ENCODE data around the gene RNF26.

- TF ChIP-seq CTCF (conservative IDR thresholded peaks at IDR 0.05 in 1 of 2, IDR thresholded peaks at IDR 0.05 in 1 of 2; ENCODE audit: low read depth in 1 of 2, low read length in 2 of 2): no peak
- TF ChIP-seq EZH2 (IDR thresholded peaks at IDR 0.05; ENCODE audit: low read length, missing control alignments): no peak
These were observed 4.1 kb upstream of the RNF26 start for GRCh38 chr11:119330237-119330636.

Data from fibroblast of lung (primary cell).